Lower lobe of right lung (tissue), 2 donors: ENCODE measurements around the gene GOLGA2. TPM values are rescaled to one million over a fixed set of nuclear protein-coding genes. Genes with fewer than 3 reads are reported as not detected.

ENCODE experiments used
- ATAC-seq, 2 donors: fragments of 200-7000 bp; cut with Tn5 transposase; one replicate each; pipeline ENCODE4 v1.9.1; 2020 to 2022; ENCODE audit warnings: mild to moderate bottlenecking in 2 of 2, moderate library complexity in 2 of 2
- DNase-seq: peaks from one replicate; pipeline ENCODE4 v3.0.0-alpha.2; 2020
- H3K27ac ChIP-seq: fragments of 200-600 bp; one replicate; pipeline ENCODE4 v1.8.0; 2022
- H3K27me3 ChIP-seq: fragments of 200-600 bp; one replicate; pipeline ENCODE4 v1.8.0; 2022; ENCODE audit warnings: low read depth
- H3K36me3 ChIP-seq: fragments of 200-600 bp; one replicate; pipeline ENCODE4 v1.8.0; 2022; ENCODE audit warnings: mild to moderate bottlenecking
- H3K4me1 ChIP-seq: fragments of 200-600 bp; one replicate; pipeline ENCODE4 v1.8.0; 2022
- H3K4me3 ChIP-seq: fragments of 200-600 bp; one replicate; pipeline ENCODE4 v1.8.0; 2022; ENCODE audit warnings: mild to moderate bottlenecking
- H3K9me3 ChIP-seq: fragments of 200-600 bp; one replicate; pipeline ENCODE4 v1.8.0; 2022
- intact Hi-C: fragments of 100-400 bp; cut with DNase I; formaldehyde crosslinking; loops from one replicate; pipeline ENCODE4 v1.11.0; 2022
- total RNA-seq: library from RNA; stranded (reverse); fragmentation: NEBNext Ultra II Directional; extraction: Animal tissue kit (Norgen Biotek cat#: 25700); gene quantifications from one replicate; pipeline ENCODE4 v1.2.1, GENCODE V29; 2021
- TF ChIP-seq, protein P1 (sequence below): fragments of 200-600 bp; IDR thresholded peaks from one replicate; pipeline ENCODE4 v1.8.0; 2022; ENCODE audit warnings: antibody characterized with exemption, mild to moderate bottlenecking
- donor health status: DM: no; HTN: yes; CAD: no; lungs with severe emphysema.

GOLGA2 gene
- total RNA-seq, 1 donor from 2014 or later = 82.7 TPM

DNA sequence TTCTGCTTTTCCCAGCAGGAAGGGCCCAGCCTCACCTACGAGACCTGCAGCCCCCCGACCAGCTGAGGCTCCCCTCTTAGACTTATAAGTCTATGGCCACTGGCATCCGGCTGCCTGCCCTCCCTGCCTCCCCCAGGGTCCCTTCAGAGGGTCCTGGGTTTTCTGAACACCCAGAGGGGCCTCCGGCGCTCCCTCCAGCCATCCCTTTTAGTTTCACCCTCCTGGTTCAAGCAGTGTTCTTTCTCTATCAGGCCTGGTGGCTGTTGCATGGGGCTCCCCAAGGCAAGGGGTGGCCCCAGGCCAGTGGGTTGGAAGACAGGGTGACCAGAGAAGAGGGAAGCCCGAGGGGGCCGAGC, 21.8 kb downstream of the GOLGA2 start:
- Histone ChIP-seq H3K9me3 (no peaks in the 10 kb centered on the region), H3K27me3 (no peaks in the 10 kb centered on the region), H3K4me1 (peaks cover 12% of the 10 kb centered on the region), H3K36me3 (peaks cover 34% of the 10 kb centered on the region), H3K4me3 (no peak overlapping the region), H3K27ac (no peak overlapping the region)
- no peak for DNase-seq
- TF ChIP-seq, protein P1, sequence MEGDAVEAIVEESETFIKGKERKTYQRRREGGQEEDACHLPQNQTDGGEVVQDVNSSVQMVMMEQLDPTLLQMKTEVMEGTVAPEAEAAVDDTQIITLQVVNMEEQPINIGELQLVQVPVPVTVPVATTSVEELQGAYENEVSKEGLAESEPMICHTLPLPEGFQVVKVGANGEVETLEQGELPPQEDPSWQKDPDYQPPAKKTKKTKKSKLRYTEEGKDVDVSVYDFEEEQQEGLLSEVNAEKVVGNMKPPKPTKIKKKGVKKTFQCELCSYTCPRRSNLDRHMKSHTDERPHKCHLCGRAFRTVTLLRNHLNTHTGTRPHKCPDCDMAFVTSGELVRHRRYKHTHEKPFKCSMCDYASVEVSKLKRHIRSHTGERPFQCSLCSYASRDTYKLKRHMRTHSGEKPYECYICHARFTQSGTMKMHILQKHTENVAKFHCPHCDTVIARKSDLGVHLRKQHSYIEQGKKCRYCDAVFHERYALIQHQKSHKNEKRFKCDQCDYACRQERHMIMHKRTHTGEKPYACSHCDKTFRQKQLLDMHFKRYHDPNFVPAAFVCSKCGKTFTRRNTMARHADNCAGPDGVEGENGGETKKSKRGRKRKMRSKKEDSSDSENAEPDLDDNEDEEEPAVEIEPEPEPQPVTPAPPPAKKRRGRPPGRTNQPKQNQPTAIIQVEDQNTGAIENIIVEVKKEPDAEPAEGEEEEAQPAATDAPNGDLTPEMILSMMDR = no peak
- intact Hi-C loops = no loop called here
- ATAC-seq = no peak

DNA sequence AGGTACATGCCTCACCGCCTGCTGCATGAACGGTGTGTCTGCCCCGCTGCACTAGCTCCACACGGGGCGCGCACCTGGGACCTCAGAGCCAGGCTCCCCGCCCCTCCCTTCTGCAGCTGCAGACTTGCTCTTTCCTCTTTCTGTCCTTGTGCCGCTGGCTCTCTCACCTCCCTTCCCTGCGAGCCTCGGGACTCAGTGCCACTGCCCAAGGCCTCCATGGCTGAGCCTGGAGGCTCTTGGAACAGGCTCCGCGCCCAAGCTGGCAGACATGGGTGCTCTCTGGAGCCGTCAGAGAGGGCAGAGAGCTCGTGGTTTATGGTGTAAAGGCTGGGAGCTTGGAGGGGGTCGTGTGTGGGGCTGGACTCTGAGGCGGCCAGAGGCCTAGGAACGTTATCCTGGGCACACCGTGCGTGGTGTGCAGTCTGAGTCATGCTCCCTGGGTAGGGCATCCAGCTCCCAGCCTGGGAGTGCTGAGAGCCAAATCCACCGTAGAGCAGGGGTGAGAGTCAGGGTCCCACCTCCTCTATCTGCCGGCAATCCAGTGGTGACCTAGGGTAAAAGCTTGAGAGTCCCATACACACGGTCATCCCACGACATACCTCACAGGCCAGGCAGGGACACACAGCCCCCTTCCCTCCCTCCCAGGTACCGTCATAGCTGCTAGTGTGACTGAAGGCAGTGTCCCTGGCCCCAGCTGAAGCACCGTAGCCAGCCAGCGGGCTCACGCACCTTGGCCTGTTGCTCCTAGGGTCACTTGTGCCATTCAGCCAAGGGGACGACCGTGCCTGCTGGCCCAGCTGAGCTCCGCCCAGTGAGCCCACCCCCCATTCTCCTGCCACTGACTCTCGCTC, 22.4 kb downstream of the GOLGA2 start:
- TF ChIP-seq, protein P1 = no peak
- no peak for ATAC-seq
- Histone ChIP-seq H3K9me3 (no peaks in the 10 kb centered on the region), H3K36me3 (peaks cover 27% of the 10 kb centered on the region), H3K4me3 (no peak overlapping the region), H3K27ac (no peak overlapping the region), H3K4me1 (peaks cover 12% of the 10 kb centered on the region), H3K27me3 (no peaks in the 10 kb centered on the region)
- DNase-seq = no peak
- intact Hi-C loops = no loop called here

DNA sequence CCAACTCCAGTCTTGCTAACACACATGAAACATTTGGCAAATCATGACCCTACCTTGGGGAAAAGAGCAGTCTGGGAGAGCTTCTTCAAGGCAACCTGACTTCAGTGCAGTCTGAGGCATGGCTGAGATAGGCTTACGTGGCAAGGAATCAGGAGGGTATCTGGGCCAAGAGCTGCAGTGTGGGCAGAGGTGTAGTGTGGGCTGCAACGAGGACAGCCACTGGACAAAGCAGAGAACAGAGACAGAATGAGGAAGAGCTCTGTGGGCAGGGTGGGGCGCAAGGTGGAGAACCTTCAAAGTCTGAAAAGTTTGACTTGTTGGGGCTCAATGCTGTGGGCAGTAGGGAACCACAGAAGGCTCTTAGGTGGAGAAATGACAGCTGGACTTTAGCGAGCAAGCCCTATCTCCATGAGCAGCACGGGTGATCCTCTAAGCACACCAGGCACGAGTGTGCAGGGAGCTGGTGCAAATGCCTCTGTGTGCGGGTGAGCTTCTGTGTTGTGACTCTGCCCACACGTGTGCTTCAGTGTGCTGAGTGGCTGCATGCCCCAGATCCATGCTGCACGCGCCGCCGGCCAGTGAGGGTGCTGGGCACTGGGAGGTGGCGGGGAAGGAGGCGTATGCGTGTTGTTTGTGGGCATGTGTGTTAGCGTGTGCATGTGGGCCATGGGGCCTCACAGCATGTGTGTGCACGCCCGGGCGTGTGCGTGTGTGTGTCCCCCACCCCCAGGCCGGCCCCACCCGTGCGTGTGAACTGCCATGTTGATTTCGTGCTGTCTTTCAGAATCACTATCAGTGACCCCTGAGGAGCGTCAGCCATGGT, 23.3 kb downstream of the GOLGA2 start:
- TF ChIP-seq, protein P1 = no peak
- Histone ChIP-seq H3K27ac (no peak overlapping the region), H3K9me3 (no peaks in the 10 kb centered on the region), H3K4me1 (peaks cover 12% of the 10 kb centered on the region), H3K4me3 (no peak overlapping the region), H3K36me3 (peaks cover 19% of the 10 kb centered on the region), H3K27me3 (no peaks in the 10 kb centered on the region)
- DNase-seq = no peak
- no peak for ATAC-seq
- intact Hi-C loops = no loop called here

DNA sequence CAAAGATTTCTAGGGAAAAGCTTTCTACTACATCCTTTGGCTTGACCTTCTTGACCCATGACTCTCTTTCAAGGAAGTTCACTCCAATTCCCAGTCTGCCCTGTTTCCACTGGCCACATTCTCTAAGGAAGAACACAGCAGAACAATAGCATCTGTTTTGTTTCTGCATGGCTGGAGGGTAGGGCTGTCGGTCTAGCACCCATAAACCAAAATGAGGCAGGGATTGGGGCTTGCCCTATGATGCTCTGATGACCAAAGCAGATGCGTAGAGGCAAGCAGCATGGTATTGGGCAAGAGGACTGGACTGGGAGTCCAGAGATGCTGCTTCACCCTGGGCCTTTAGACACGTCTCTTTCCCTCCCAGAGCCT, 24.1 kb downstream of the GOLGA2 start:
- Histone ChIP-seq H3K36me3 (peaks cover 11% of the 10 kb centered on the region), H3K27me3 (no peaks in the 10 kb centered on the region), H3K27ac (no peak overlapping the region), H3K4me3 (no peak overlapping the region), H3K9me3 (no peaks in the 10 kb centered on the region), H3K4me1 (peaks cover 12% of the 10 kb centered on the region)
- no peak for DNase-seq
- TF ChIP-seq, protein P1 = no peak
- no peak for ATAC-seq
- intact Hi-C loops = no loop called here

DNA sequence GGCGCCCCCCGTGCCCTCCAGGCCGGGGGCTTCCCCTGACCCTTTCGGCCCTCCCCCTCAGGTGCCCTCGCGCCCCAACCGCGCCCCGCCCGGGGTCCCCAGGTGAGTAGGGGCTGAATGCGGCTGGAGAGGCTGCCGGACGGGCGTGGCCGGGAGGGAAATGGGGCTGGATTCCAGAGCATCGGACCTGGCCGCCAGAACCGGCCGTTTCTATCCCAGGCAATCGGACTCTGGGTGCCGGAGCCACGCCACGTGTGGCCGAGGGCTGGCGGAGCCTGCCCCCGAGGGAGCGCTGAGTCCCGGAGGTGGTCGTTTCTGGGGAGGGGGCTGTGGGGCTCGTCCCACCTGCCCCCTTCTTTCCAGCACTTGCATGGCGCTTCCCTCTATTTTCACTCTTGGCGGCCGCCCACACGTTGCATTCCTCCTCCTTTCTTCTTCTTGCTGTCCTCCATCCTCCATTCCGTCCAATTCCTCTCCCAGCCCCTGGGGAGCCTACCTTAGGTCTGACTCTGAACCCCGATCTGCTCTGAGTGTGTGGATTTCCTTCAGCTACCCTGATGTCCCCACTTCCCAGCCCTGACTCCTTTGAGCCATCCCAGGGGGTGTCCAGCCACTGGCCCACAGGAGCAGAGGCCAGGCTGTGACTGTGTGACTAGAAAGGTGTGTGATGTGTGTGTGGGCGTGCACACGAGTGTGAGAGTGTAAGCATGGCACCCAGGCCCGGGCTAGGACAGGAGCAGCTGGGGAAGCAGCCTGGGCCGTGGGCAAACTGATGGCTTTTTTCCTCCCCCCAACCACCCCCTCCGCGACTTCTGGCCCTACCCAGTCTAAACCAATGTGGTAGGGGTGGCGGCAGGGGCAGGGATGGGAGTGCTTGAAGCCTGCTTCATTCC, 24.7 kb downstream of the GOLGA2 start:
- no peaks in the 10 kb centered on the region for H3K27me3 ChIP-seq
- peak overlapping the region; percentile 51 for H3K4me3 ChIP-seq
- ATAC-seq = peak in 1 of 2 donors; percentile 8
- TF ChIP-seq, protein P1 = no peak
- DNase-seq = no peak
- intact Hi-C loops = no loop called here
- peaks cover 5% of the 10 kb centered on the region for H3K36me3 ChIP-seq
- no peaks in the 10 kb centered on the region for H3K9me3 ChIP-seq
- H3K27ac ChIP-seq = no peak overlapping the region
- H3K4me1 ChIP-seq = peaks cover 13% of the 10 kb centered on the region
